ENCODE data around the gene GATAD2B.

The GATAD2B gene

GRCh38 chr1:153805042-153805745 lies 117.6 kb downstream of the GATAD2B start:
- peak; percentile 74 for ATAC-seq
- no peak for TF ChIP-seq ZFP3 (CRISPR knock-in tag; IDR thresholded peaks at IDR 0.05)
- TF ChIP-seq POU6F1 (CRISPR knock-in tag; IDR thresholded peaks at IDR 0.05; ENCODE audit: borderline replicate concordance, low read depth) = no peak
- TF ChIP-seq OSR1 (CRISPR knock-in tag; IDR thresholded peaks at IDR 0.05) = no peak
- no peak for TF ChIP-seq ESRRG (CRISPR knock-in tag; IDR thresholded peaks at IDR 0.05)
- no peak for TF ChIP-seq ZNF565 (CRISPR knock-in tag; conservative IDR thresholded peaks at IDR 0.05; ENCODE audit: low read depth)
- no peak for TF ChIP-seq CSRNP3 (CRISPR knock-in tag; IDR thresholded peaks at IDR 0.05)
- no peak for TF ChIP-seq ISL1 (CRISPR knock-in tag; IDR thresholded peaks at IDR 0.05)

GRCh38 chr1:153804112-153804511 lies 118.7 kb downstream of the GATAD2B start:
- TF ChIP-seq GLIS3 (CRISPR knock-in tag; IDR thresholded peaks at IDR 0.05) (no peak), ESRRG (CRISPR knock-in tag; IDR thresholded peaks at IDR 0.05) (no peak), ZFP3 (CRISPR knock-in tag; IDR thresholded peaks at IDR 0.05) (no peak), ISL1 (CRISPR knock-in tag; IDR thresholded peaks at IDR 0.05) (no peak), TSHZ2 (CRISPR knock-in tag; IDR thresholded peaks at IDR 0.05) (no peak), TCF4 (CRISPR knock-in tag; IDR thresholded peaks at IDR 0.05; ENCODE audit: borderline replicate concordance) (no peak), TOX (CRISPR knock-in tag; IDR thresholded peaks at IDR 0.05; ENCODE audit: borderline replicate concordance) (no peak), CREB5 (CRISPR knock-in tag; IDR thresholded peaks at IDR 0.05; ENCODE audit: low read depth) (no peak), RARB (CRISPR knock-in tag; IDR thresholded peaks at IDR 0.05) (no peak), CSRNP3 (CRISPR knock-in tag; IDR thresholded peaks at IDR 0.05) (no peak), PATZ1 (CRISPR knock-in tag; IDR thresholded peaks at IDR 0.05; ENCODE audit: borderline replicate concordance) (no peak), PPARA (CRISPR knock-in tag; IDR thresholded peaks at IDR 0.05; ENCODE audit: borderline replicate concordance) (no peak), SNAI2 (CRISPR knock-in tag; IDR thresholded peaks at IDR 0.05) (no peak), ZC3H10 (CRISPR knock-in tag; IDR thresholded peaks at IDR 0.05) (no peak), ZNF565 (CRISPR knock-in tag; conservative IDR thresholded peaks at IDR 0.05; ENCODE audit: low read depth) (no peak), POU6F1 (CRISPR knock-in tag; IDR thresholded peaks at IDR 0.05; ENCODE audit: borderline replicate concordance, low read depth) (no peak)
- no peak for ATAC-seq
